Tibial artery (tissue), 4 donors: ENCODE measurements around the gene ZBP1.

Source experiments
- DNase-seq, 2 donors: peaks; one replicate each; pipeline ENCODE4 v3.0.0-alpha.2; 2019
- H3K27ac ChIP-seq, 2 donors: fragments of 200-600 bp; sonication (generic) in 1 of 2; 1 replicate in 1 of 2; 2 replicates in 1 of 2; pipeline ENCODE4 v1.5.1; 2018 to 2019; ENCODE audit warnings: mild to moderate bottlenecking in 1 of 2
- H3K27me3 ChIP-seq, 2 donors: fragments of 200-600 bp; sonication (generic) in 1 of 2; one replicate each; pipeline versions ENCODE4 v1.5.1 to v1.6.0; 2016 to 2019
- H3K36me3 ChIP-seq, 3 donors: fragments of 200-600 bp; sonication (generic) in 2 of 3; one replicate each; pipeline ENCODE4 v1.5.1; 2016 to 2019; ENCODE audit warnings: mild to moderate bottlenecking in 2 of 3
- H3K4me1 ChIP-seq, 4 donors: fragments of 200-600 bp; sonication (generic) in 2 of 4; 1 replicate in 3 of 4; 2 replicates in 1 of 4; pipeline ENCODE4 v1.5.1; 2016 to 2019
- H3K4me3 ChIP-seq, 2 donors: fragments of 200-600 bp; sonication (generic) in 1 of 2; 1 replicate in 1 of 2; 2 replicates in 1 of 2; pipeline ENCODE4 v1.5.1; 2018 to 2019; ENCODE audit warnings: mild to moderate bottlenecking in 2 of 2
- H3K9me3 ChIP-seq, 3 donors: fragments of 200-600 bp; sonication (generic) in 1 of 3; one replicate each; pipeline ENCODE4 v1.5.1; 2016 to 2019
- intact Hi-C: fragments of 100-400 bp; cut with DNase I; formaldehyde crosslinking; loops from one replicate; pipeline ENCODE4 v1.15.0; 2023; ENCODE audit warnings: low total_unique reads
- TF ChIP-seq, protein P1 (sequence below), 2 experiments: fragments of 200-600 bp in 1 of 2; fragments of 450-650 bp in 1 of 2; IDR thresholded peaks; one replicate each; pipeline ENCODE4 v1.5.1; 2017 to 2019; ENCODE audit warnings: antibody characterized with exemption in 2 of 2, mild to moderate bottlenecking in 1 of 2, moderate library complexity in 1 of 2

The ZBP1 gene

DNA sequence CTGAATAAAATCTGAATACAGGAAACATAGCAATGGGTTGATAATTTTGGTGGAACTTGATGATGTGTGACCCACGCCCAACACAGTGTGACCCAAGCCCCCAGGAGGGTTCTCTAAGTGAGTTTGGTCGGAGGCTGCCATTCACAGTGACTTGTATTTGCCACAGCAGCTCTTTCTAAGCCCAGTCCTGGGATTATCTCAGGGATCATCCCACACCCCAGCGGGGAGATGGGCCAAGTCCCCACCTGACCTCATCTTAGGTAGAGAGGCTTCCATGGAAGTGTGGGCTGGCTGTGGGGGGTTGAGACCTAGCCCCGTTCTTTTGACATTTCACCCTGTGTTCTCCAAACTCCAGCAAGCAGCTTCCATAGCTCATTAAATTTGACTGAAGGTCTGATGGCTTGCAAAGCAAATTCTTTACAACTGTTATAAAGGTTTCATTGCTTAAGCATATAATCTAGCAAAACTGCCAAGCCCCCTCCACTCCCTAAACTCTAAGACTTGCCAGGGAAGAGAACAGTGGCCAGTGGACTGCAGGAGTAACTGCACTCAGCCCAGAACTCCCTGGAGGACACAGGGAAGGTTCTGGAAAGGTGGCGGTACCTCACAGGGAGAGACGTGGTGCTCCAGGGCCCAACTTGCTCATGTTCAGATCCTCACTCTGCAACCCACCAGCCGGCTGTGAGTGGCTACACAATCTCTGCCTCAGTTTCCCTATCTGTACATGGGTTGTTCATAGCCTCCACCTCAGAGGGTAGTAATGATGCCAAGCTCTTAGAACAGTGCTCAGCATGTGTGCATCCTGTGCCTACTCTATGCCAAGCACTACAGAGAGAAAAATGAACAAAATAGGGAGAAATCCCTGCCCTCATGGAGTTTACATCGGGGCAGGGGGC lies 60.3 kb downstream of the ZBP1 start:
- H3K9me3 ChIP-seq, result no peaks in the 10 kb centered on the region
- intact Hi-C loops, result no loop called here
- DNase-seq, result no peak
- no peak overlapping the region for H3K27ac ChIP-seq
- H3K4me1 ChIP-seq, result peaks cover 0 to 6% (median 0%) of the 10 kb centered on the region in 4 donors
- H3K4me3 ChIP-seq, result no peak overlapping the region
- peaks cover 0 to 31% of the 10 kb centered on the region in 2 donors for H3K27me3 ChIP-seq
- no peaks in the 10 kb centered on the region for H3K36me3 ChIP-seq
- TF ChIP-seq, protein P1, sequence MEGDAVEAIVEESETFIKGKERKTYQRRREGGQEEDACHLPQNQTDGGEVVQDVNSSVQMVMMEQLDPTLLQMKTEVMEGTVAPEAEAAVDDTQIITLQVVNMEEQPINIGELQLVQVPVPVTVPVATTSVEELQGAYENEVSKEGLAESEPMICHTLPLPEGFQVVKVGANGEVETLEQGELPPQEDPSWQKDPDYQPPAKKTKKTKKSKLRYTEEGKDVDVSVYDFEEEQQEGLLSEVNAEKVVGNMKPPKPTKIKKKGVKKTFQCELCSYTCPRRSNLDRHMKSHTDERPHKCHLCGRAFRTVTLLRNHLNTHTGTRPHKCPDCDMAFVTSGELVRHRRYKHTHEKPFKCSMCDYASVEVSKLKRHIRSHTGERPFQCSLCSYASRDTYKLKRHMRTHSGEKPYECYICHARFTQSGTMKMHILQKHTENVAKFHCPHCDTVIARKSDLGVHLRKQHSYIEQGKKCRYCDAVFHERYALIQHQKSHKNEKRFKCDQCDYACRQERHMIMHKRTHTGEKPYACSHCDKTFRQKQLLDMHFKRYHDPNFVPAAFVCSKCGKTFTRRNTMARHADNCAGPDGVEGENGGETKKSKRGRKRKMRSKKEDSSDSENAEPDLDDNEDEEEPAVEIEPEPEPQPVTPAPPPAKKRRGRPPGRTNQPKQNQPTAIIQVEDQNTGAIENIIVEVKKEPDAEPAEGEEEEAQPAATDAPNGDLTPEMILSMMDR (IDR thresholded peaks at IDR 0.05), result no peak

DNA sequence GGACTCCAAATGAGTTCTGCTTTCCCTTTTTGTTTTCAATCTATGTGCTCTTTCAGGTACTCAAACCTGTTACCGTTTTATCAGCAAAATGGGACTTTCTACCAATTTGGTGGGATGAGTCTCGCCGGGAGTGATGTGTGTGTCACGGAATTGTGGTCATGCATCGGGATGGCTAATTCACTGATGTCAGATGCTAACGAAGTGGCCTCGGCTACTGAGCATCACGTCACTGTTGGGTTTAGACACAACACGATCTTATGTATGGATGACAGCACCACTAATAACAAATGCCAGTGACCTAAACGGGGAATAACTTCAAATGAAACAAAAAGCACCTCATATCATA lies 61.0 kb downstream of the ZBP1 start:
- TF ChIP-seq, protein P1 (IDR thresholded peaks at IDR 0.05), result no peak
- no peak overlapping the region for H3K27ac ChIP-seq
- intact Hi-C loops, result no loop called here
- H3K4me1 ChIP-seq, result peaks cover 0 to 6% (median 0%) of the 10 kb centered on the region in 4 donors
- no peaks in the 10 kb centered on the region for H3K9me3 ChIP-seq
- H3K36me3 ChIP-seq, result no peaks in the 10 kb centered on the region
- no peak for DNase-seq
- H3K27me3 ChIP-seq, result peaks cover 0 to 31% of the 10 kb centered on the region in 2 donors
- no peak overlapping the region for H3K4me3 ChIP-seq

- intact Hi-C loops, result no loop called here
- Histone ChIP-seq H3K27ac (no peak overlapping the region), H3K4me3 (no peak overlapping the region), H3K9me3 (no peaks in the 10 kb centered on the region), H3K36me3 (no peaks in the 10 kb centered on the region), H3K27me3 (peaks cover 0 to 31% of the 10 kb centered on the region in 2 donors), H3K4me1 (peaks cover 0 to 6% (median 0%) of the 10 kb centered on the region in 4 donors)
- TF ChIP-seq, protein P1 (IDR thresholded peaks at IDR 0.05), result no peak
- no peak for DNase-seq
Observed at GRCh38 chr20:57558614-57559288, 61.5 kb downstream of the ZBP1 start.

DNA sequence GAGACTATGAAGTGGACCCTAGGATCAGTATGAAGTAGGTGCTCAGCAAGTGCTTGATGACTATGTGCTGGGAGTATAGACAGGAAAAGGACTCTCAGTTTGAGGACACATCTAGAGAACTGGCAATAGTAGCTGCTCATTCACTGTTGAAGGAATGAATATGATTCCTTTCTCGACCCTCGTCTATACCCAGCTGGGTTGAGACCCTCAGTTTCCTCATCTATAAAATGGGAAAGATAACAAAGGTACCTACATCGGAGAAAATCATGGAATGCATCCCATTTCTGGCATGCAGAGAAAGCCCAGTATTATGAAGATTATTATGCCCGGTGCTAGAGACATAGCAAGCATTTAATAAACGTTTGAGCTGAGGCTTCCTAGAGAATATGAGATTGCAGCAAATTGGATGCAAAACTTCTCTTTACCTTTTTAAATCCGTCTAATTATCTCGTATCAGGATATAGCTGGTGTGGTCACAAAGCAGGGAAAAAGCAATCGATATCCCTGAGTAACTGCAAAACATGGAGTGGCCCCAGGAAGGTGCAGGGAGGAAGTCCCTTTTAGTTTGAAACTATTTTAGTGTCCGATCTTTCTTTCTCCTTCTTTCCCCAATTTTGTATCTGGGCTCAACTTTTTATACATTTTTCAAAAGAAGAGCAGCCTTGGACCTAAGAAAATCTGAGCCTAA lies 62.2 kb downstream of the ZBP1 start:
- no peaks in the 10 kb centered on the region for H3K36me3 ChIP-seq
- H3K27ac ChIP-seq, result no peak overlapping the region
- no peak overlapping the region for H3K4me3 ChIP-seq
- H3K27me3 ChIP-seq, result peaks cover 0 to 31% of the 10 kb centered on the region in 2 donors
- H3K9me3 ChIP-seq, result no peaks in the 10 kb centered on the region
- H3K4me1 ChIP-seq, result peaks cover 0 to 6% (median 0%) of the 10 kb centered on the region in 4 donors
- no peak for DNase-seq
- intact Hi-C loops, result no loop called here
- TF ChIP-seq, protein P1 (IDR thresholded peaks at IDR 0.05), result no peak

- no peak overlapping the region for H3K27ac ChIP-seq
- H3K9me3 ChIP-seq, result no peaks in the 10 kb centered on the region
- H3K4me3 ChIP-seq, result no peak overlapping the region
- DNase-seq, result no peak
- H3K27me3 ChIP-seq, result peaks cover 0 to 34% of the 10 kb centered on the region in 2 donors
- H3K36me3 ChIP-seq, result no peaks in the 10 kb centered on the region
- intact Hi-C loops, result no loop called here
- peaks cover 0 to 6% (median 0%) of the 10 kb centered on the region in 4 donors for H3K4me1 ChIP-seq
- TF ChIP-seq, protein P1 (IDR thresholded peaks at IDR 0.05), result no peak
Observed at GRCh38 chr20:57556980-57557274, 63.3 kb downstream of the ZBP1 start.
